OCI-LY1 (cell line): ENCODE data around the gene RAB3C.

ENCODE experiments used
- EZH2 ChIP-seq: fragments of 200-600 bp; sonication (generic), shearing (Covaris generic); IDR thresholded peaks from 2 replicates; pipeline ENCODE4 v1.8.0; 2017; ENCODE audit warnings: borderline replicate concordance, mixed run types, mild to moderate bottlenecking, antibody characterized with exemption, low read length, moderate library complexity, mixed read lengths
- TF ChIP-seq, protein P1 (sequence below): fragments of 200-600 bp; sonication (generic), shearing (Covaris generic); IDR thresholded peaks from 2 replicates; pipeline ENCODE4 v1.5.1; 2017; ENCODE audit warnings: mild to moderate bottlenecking, antibody characterized with exemption, low read length, moderate library complexity, mixed read lengths

DNA sequence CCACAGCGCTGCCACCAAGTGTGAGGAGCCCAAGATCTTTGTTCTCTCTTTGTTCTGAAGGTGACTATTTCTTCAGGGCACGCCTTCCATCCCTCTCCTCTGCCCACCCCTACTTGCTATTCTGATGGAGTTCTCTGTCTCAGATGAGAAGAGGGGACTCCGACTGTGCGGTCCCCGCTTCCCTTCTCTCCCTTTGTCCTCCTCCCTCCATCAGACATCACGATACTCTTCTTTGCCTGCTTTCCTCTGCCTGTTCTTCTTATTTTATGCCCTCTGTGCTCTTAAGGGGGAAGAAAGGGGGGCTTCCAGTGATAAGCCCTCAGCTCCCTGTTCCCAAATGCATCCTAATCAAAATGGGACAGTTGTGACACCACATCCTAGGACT is 307.8 kb downstream of the RAB3C start:
- TF ChIP-seq, protein P1, sequence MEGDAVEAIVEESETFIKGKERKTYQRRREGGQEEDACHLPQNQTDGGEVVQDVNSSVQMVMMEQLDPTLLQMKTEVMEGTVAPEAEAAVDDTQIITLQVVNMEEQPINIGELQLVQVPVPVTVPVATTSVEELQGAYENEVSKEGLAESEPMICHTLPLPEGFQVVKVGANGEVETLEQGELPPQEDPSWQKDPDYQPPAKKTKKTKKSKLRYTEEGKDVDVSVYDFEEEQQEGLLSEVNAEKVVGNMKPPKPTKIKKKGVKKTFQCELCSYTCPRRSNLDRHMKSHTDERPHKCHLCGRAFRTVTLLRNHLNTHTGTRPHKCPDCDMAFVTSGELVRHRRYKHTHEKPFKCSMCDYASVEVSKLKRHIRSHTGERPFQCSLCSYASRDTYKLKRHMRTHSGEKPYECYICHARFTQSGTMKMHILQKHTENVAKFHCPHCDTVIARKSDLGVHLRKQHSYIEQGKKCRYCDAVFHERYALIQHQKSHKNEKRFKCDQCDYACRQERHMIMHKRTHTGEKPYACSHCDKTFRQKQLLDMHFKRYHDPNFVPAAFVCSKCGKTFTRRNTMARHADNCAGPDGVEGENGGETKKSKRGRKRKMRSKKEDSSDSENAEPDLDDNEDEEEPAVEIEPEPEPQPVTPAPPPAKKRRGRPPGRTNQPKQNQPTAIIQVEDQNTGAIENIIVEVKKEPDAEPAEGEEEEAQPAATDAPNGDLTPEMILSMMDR: no peak
- TF ChIP-seq EZH2: no peak
